Measurements from ENCODE around the gene SEMA4B.

GRCh38 chr15:90161950-90162361 lies 39.2 kb upstream of the SEMA4B start:
- no peak for TF ChIP-seq RERE (CRISPR knock-in tag; IDR thresholded peaks at IDR 0.05; ENCODE audit: borderline replicate concordance)
- TF ChIP-seq PTRF (tag; IDR thresholded peaks at IDR 0.05), result no peak
